HepG2 (cell line): ENCODE results near the gene PRSS53. TPM values are rescaled to one million over a fixed set of nuclear protein-coding genes. Genes with fewer than 3 reads are reported as not detected.

ENCODE experiments used
- ADNP ChIP-seq: sonication (generic); formaldehyde crosslinking; IDR thresholded peaks from 2 replicates; pipeline ENCODE4 v1.4.0; 2020; ENCODE audit warnings: missing genetic modification reagents
- DPF2 ChIP-seq: sonication (generic); formaldehyde crosslinking; IDR thresholded peaks from 2 replicates; pipeline ENCODE4 v1.4.0; 2020; ENCODE audit warnings: mild to moderate bottlenecking, low read depth, missing genetic modification reagents, borderline replicate concordance
- GTF2F1 ChIP-seq: fragments of 150-350 bp; IDR thresholded peaks from 2 replicates; pipeline ENCODE4 v1.6.1; 2014; ENCODE audit warnings: low read length
- GTF3A ChIP-seq: sonication (generic); formaldehyde crosslinking; conservative IDR thresholded peaks from 2 replicates; pipeline ENCODE4 v1.4.0; 2020; ENCODE audit warnings: mild to moderate bottlenecking, missing genetic modification reagents
- HDAC6 ChIP-seq: fragments of 200-600 bp; sonication (generic); IDR thresholded peaks from 2 replicates; pipeline ENCODE4 v1.7.0; 2017; ENCODE audit warnings: mild to moderate bottlenecking, antibody characterized with exemption, low read length, low read depth
- HNRNPL ChIP-seq: fragments of 200-400 bp; formaldehyde crosslinking; IDR thresholded peaks from 2 replicates; pipeline ENCODE4 v1.6.1; 2017; ENCODE audit warnings: mild to moderate bottlenecking, low read depth, low read length
- ISX ChIP-seq: sonication (generic); formaldehyde crosslinking; conservative IDR thresholded peaks from 2 replicates; pipeline ENCODE4 v1.5.0; 2020; ENCODE audit warnings: missing genetic modification reagents
- MIXL1 ChIP-seq: IDR thresholded peaks from 2 replicates; pipeline ENCODE4 v1.6.1; 2016
- NR2F2 ChIP-seq: IDR thresholded peaks from 2 replicates; pipeline ENCODE4 v1.6.1; 2012; ENCODE audit warnings: low read depth, inconsistent platforms, borderline replicate concordance
- PLRG1 ChIP-seq: fragments of 450-650 bp; conservative IDR thresholded peaks from 2 replicates; pipeline ENCODE4 v1.6.1; 2016
- SP1 ChIP-seq, 2 experiments: fragments of 450-650 bp in 1 of 2; sonication (generic) in 1 of 2; formaldehyde crosslinking in 1 of 2; IDR thresholded peaks; 2 replicates each; pipeline versions ENCODE4 v1.4.0 to v1.6.1; 2016 to 2020; ENCODE audit warnings: missing genetic modification reagents in 1 of 2
- ZBTB42 ChIP-seq: sonication (generic); formaldehyde crosslinking; IDR thresholded peaks from 2 replicates; pipeline ENCODE4 v1.5.0; 2020; ENCODE audit warnings: mild to moderate bottlenecking, missing genetic modification reagents
- ZNF136 ChIP-seq: sonication (generic); formaldehyde crosslinking; IDR thresholded peaks from 2 replicates; pipeline ENCODE4 v1.8.1; 2022; ENCODE audit warnings: low read depth, mild to moderate bottlenecking, moderate library complexity, missing genetic modification reagents
- ZNF329 ChIP-seq: sonication (generic); formaldehyde crosslinking; IDR thresholded peaks from 2 replicates; pipeline ENCODE4 v1.9.0; 2021; ENCODE audit warnings: low read depth, mild to moderate bottlenecking, missing genetic modification reagents
- ZNF773 ChIP-seq: sonication (generic); formaldehyde crosslinking; IDR thresholded peaks from 2 replicates; pipeline ENCODE4 v1.4.0; 2020; ENCODE audit warnings: missing genetic modification reagents, borderline replicate concordance
- ZSCAN21 ChIP-seq: sonication (generic); formaldehyde crosslinking; IDR thresholded peaks from 2 replicates; pipeline ENCODE4 v1.8.0; 2022; ENCODE audit warnings: mild to moderate bottlenecking, missing genetic modification reagents, moderate library complexity, borderline replicate concordance
- ZSCAN22 ChIP-seq: sonication (generic); formaldehyde crosslinking; IDR thresholded peaks from 2 replicates; pipeline ENCODE4 v1.4.0; 2020; ENCODE audit warnings: mild to moderate bottlenecking, missing genetic modification reagents
- ZSCAN30 ChIP-seq: sonication (generic); formaldehyde crosslinking; IDR thresholded peaks from 2 replicates; pipeline ENCODE4 v1.5.0; 2020; ENCODE audit warnings: mild to moderate bottlenecking, missing genetic modification reagents
- polyA plus RNA-seq, 8 experiments: library from polyadenylated mRNA; depleted of rRNA in 3 of 8; stranded (reverse) in 7 of 8; unstranded in 1 of 8; fragments of >200 nt; fragmentation: Illumina TruSeq in 4 of 8; extraction: Trizol in 4 of 8; gene quantifications; 2 replicates each; pipeline versions ENCODE4 v1.2.1 to v1.2.3, GENCODE V29; 2011 to 2016; ENCODE audit warnings: low read depth in 4 of 8, missing spikeins in 1 of 8, mixed read lengths in 1 of 8; ENCODE audit not compliant: insufficient read depth in 1 of 8
- total RNA-seq, 5 experiments: library from RNA; depleted of rRNA; stranded (reverse); fragments of >200 nt; fragmentation: Illumina TruSeq; extraction: Trizol; gene quantifications; 2 replicates each; pipeline ENCODE4 v1.2.3, GENCODE V29; 2016; ENCODE audit warnings: low read depth in 1 of 5
- TF ChIP-seq, protein P1 (sequence below): sonication (generic); formaldehyde crosslinking; IDR thresholded peaks from 2 replicates; pipeline ENCODE4 v1.5.0; 2020; ENCODE audit warnings: mild to moderate bottlenecking, missing genetic modification reagents
- TF ChIP-seq, protein P2 (sequence below): sonication (generic); formaldehyde crosslinking; IDR thresholded peaks from 2 replicates; pipeline ENCODE4 v1.4.0; 2020; ENCODE audit warnings: low read depth, mild to moderate bottlenecking, missing genetic modification reagents
- TF ChIP-seq, protein P3 (sequence below): sonication (generic); formaldehyde crosslinking; IDR thresholded peaks from 2 replicates; pipeline ENCODE4 v1.8.1; 2023; ENCODE audit warnings: mild to moderate bottlenecking, missing genetic modification reagents
- TF ChIP-seq, protein P4 (sequence below): sonication (generic); formaldehyde crosslinking; IDR thresholded peaks from 2 replicates; pipeline ENCODE4 v1.5.0; 2020; ENCODE audit warnings: missing genetic modification reagents
- TF ChIP-seq, protein P5 (sequence below): sonication (generic); formaldehyde crosslinking; IDR thresholded peaks from 2 replicates; pipeline ENCODE4; 2020; ENCODE audit warnings: missing genetic modification reagents, mild to moderate bottlenecking, borderline replicate concordance

PRSS53 gene
- total and polyA plus RNA-seq, 2 of the 13 experiments (the other 11 are each of a cell fraction or from before 2014, with no cell fraction given), result 2.2 to 7.4 TPM

DNA sequence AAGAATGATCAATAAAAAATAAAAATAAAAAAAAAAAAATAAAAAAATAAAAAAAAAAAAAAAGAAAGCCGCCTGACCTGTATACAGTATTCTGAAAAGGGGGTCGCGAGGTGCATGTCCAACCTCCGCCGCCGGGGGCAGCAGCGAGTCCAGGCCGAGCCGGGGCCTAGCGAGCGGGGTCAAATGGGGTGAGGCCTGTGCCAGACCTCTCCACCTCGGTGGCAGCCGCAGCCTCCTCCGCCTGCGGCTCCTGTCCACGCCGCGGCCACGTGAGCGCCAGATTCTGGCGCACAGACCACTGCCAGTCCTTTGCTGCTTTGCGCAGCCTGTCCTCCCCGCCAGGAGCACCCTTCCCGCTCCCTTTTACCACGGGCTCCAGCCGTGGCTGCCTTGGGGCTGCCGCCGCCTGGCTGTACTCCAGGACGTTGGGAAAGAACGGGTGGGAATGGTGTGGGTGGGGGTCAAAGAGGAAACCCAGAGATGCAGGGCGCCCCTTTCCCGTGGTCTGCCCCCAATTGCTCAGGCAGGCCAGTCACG is 17.0 kb upstream of the PRSS53 start (continued):
- no peak for TF ChIP-seq SP1 (IDR thresholded peaks at IDR 0.05)
- peak; percentile 50 for TF ChIP-seq SP1 (CRISPR knock-in tag; IDR thresholded peaks at IDR 0.05)
- TF ChIP-seq NR2F2, result peak; percentile 45; the same call in 1 of the 2 replicates
- TF ChIP-seq, protein P1, sequence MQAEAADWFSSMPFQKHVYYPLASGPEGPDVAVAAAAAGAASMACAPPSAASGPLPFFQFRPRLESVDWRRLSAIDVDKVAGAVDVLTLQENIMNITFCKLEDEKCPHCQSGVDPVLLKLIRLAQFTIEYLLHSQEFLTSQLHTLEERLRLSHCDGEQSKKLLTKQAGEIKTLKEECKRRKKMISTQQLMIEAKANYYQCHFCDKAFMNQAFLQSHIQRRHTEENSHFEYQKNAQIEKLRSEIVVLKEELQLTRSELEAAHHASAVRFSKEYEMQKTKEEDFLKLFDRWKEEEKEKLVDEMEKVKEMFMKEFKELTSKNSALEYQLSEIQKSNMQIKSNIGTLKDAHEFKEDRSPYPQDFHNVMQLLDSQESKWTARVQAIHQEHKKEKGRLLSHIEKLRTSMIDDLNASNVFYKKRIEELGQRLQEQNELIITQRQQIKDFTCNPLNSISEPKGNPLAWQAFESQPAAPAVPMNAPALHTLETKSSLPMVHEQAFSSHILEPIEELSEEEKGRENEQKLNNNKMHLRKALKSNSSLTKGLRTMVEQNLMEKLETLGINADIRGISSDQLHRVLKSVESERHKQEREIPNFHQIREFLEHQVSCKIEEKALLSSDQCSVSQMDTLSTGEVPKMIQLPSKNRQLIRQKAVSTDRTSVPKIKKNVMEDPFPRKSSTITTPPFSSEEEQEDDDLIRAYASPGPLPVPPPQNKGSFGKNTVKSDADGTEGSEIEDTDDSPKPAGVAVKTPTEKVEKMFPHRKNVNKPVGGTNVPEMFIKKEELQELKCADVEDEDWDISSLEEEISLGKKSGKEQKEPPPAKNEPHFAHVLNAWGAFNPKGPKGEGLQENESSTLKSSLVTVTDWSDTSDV (CRISPR knock-in tag), result peak; percentile 98
- TF ChIP-seq, protein P2, sequence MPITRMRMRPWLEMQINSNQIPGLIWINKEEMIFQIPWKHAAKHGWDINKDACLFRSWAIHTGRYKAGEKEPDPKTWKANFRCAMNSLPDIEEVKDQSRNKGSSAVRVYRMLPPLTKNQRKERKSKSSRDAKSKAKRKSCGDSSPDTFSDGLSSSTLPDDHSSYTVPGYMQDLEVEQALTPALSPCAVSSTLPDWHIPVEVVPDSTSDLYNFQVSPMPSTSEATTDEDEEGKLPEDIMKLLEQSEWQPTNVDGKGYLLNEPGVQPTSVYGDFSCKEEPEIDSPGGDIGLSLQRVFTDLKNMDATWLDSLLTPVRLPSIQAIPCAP (CRISPR knock-in tag), result no peak
- peak; percentile 81; the same call in 1 of the 2 replicates for TF ChIP-seq DPF2 (CRISPR knock-in tag)
- no peak for TF ChIP-seq HDAC6
- TF ChIP-seq GTF3A (CRISPR knock-in tag), result 0 out of 2 replicates have a peak, but pooled peaks have one; percentile 36
- peak; percentile 99 for TF ChIP-seq ZNF136
- TF ChIP-seq ZSCAN30 (CRISPR knock-in tag), result no peak
- TF ChIP-seq HNRNPL, result peak; percentile 82
- TF ChIP-seq ZNF773, result peak; percentile 94; the same call in 1 of the 2 replicates
- TF ChIP-seq, protein P3, sequence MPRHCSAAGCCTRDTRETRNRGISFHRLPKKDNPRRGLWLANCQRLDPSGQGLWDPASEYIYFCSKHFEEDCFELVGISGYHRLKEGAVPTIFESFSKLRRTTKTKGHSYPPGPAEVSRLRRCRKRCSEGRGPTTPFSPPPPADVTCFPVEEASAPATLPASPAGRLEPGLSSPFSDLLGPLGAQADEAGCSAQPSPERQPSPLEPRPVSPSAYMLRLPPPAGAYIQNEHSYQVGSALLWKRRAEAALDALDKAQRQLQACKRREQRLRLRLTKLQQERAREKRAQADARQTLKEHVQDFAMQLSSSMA (CRISPR knock-in tag), result peak; percentile 97
- TF ChIP-seq, protein P4, sequence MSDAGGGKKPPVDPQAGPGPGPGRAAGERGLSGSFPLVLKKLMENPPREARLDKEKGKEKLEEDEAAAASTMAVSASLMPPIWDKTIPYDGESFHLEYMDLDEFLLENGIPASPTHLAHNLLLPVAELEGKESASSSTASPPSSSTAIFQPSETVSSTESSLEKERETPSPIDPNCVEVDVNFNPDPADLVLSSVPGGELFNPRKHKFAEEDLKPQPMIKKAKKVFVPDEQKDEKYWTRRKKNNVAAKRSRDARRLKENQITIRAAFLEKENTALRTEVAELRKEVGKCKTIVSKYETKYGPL (CRISPR knock-in tag), result peak; percentile 73; the same call in 1 of the 2 replicates
- TF ChIP-seq MIXL1, result peak; percentile 86
- TF ChIP-seq ADNP (CRISPR knock-in tag), result no peak
- peak; percentile 98 for TF ChIP-seq ZSCAN21 (CRISPR knock-in tag)
- TF ChIP-seq ISX, result peak; percentile 93; the same call in 1 of the 2 replicates
- TF ChIP-seq ZBTB42, result peak; percentile 92
- TF ChIP-seq ZNF329 (CRISPR knock-in tag), result peak; percentile 93
- TF ChIP-seq, protein P5, sequence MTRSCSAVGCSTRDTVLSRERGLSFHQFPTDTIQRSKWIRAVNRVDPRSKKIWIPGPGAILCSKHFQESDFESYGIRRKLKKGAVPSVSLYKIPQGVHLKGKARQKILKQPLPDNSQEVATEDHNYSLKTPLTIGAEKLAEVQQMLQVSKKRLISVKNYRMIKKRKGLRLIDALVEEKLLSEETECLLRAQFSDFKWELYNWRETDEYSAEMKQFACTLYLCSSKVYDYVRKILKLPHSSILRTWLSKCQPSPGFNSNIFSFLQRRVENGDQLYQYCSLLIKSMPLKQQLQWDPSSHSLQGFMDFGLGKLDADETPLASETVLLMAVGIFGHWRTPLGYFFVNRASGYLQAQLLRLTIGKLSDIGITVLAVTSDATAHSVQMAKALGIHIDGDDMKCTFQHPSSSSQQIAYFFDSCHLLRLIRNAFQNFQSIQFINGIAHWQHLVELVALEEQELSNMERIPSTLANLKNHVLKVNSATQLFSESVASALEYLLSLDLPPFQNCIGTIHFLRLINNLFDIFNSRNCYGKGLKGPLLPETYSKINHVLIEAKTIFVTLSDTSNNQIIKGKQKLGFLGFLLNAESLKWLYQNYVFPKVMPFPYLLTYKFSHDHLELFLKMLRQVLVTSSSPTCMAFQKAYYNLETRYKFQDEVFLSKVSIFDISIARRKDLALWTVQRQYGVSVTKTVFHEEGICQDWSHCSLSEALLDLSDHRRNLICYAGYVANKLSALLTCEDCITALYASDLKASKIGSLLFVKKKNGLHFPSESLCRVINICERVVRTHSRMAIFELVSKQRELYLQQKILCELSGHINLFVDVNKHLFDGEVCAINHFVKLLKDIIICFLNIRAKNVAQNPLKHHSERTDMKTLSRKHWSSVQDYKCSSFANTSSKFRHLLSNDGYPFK (CRISPR knock-in tag), result peak; percentile 74; the same call in 1 of the 2 replicates
- TF ChIP-seq GTF2F1, result no peak
- no peak for TF ChIP-seq PLRG1
- TF ChIP-seq ZSCAN22 (CRISPR knock-in tag), result 0 out of 2 replicates have a peak, but pooled peaks have one; percentile 55
